GM23338 (cell line): ENCODE results near the gene DGAT2. TPM values are rescaled to one million over a fixed set of nuclear protein-coding genes. Genes with fewer than 3 reads are reported as not detected.

Experiments used
- ATAC-seq: fragments of 200-7000 bp; cut with Tn5 transposase; 3 replicates; pipeline ENCODE4 v1.9.1; 2020
- DNase-seq: peaks from one replicate; pipeline ENCODE4 v3.0.0-alpha.2; 2015; ENCODE audit warnings: low spot score
- H2AFZ ChIP-seq: fragments of 200-600 bp; sonication (generic); 2 replicates; pipeline ENCODE4 v1.8.0; 2016; ENCODE audit warnings: antibody characterized with exemption, mild to moderate bottlenecking, moderate library complexity
- H3F3A ChIP-seq: fragments of 200-600 bp; sonication (generic); replicated peaks from 2 replicates; pipeline ENCODE4 v1.8.0; 2017; ENCODE audit warnings: antibody characterized with exemption, mixed run types, low read depth
- H3K27ac ChIP-seq: fragments of 200-600 bp; sonication (generic); 2 replicates; pipeline ENCODE4 v1.6.1; 2016; ENCODE audit warnings: low read depth
- H3K27me3 ChIP-seq: fragments of 200-600 bp; sonication (generic); 2 replicates; pipeline ENCODE4 v1.8.0; 2016; ENCODE audit warnings: mild to moderate bottlenecking, mixed run types, moderate library complexity; ENCODE audit not compliant: insufficient read depth
- H3K36me3 ChIP-seq: fragments of 200-600 bp; sonication (generic); 2 replicates; pipeline ENCODE4 v1.8.0; 2016; ENCODE audit warnings: mild to moderate bottlenecking; ENCODE audit not compliant: insufficient read depth
- H3K4me1 ChIP-seq: fragments of 200-600 bp; sonication (generic); 2 replicates; pipeline ENCODE4 v1.8.0; 2016; ENCODE audit warnings: mild to moderate bottlenecking, moderate library complexity; ENCODE audit not compliant: insufficient read depth
- H3K4me2 ChIP-seq: fragments of 200-600 bp; sonication (generic); 2 replicates; pipeline ENCODE4 v1.7.1; 2017; ENCODE audit warnings: mixed run types
- H3K4me3 ChIP-seq: fragments of 200-600 bp; sonication (generic); 2 replicates; pipeline ENCODE4 v1.6.1; 2016; ENCODE audit warnings: mixed run types
- H3K79me2 ChIP-seq: fragments of 200-600 bp; sonication (generic); replicated peaks from 2 replicates; pipeline ENCODE4 v1.8.0; 2017; ENCODE audit warnings: mild to moderate bottlenecking; ENCODE audit not compliant: insufficient read depth
- H3K9me2 ChIP-seq: fragments of 200-600 bp; sonication (generic); 2 replicates; pipeline ENCODE4 v1.8.0; 2017; ENCODE audit not compliant: insufficient read depth
- H4K20me1 ChIP-seq: fragments of 200-600 bp; sonication (generic); replicated peaks from 2 replicates; pipeline ENCODE4 v1.8.0; 2017; ENCODE audit warnings: mild to moderate bottlenecking; ENCODE audit not compliant: insufficient read depth
- H3K27ac Mint-ChIP-seq: 2 replicates; pipeline ENCODE4 v1.8.0; 2020; ENCODE audit warnings: inconsistent platforms, mild to moderate bottlenecking, moderate library complexity, mixed read lengths
- H3K27me3 Mint-ChIP-seq: 3 replicates; pipeline ENCODE4 v1.8.0; 2022; ENCODE audit warnings: low read depth, mild to moderate bottlenecking, moderate library complexity, mixed read lengths, inconsistent platforms; ENCODE audit not compliant: insufficient read depth, poor library complexity
- H3K36me3 Mint-ChIP-seq: 3 replicates; pipeline ENCODE4 v1.8.0; 2021; ENCODE audit warnings: low read depth, mild to moderate bottlenecking, inconsistent platforms, moderate library complexity, mixed read lengths
- H3K4me1 Mint-ChIP-seq: 3 replicates; pipeline ENCODE4 v1.8.0; 2020; ENCODE audit warnings: mild to moderate bottlenecking, inconsistent platforms, mixed read lengths
- H3K4me3 Mint-ChIP-seq: 3 replicates; pipeline ENCODE4 v1.8.0; 2021; ENCODE audit warnings: moderate library complexity, mild to moderate bottlenecking, inconsistent platforms, mixed read lengths
- H3K9me3 Mint-ChIP-seq: 3 replicates; pipeline ENCODE4 v1.8.0; 2020; ENCODE audit warnings: moderate library complexity, mild to moderate bottlenecking, inconsistent platforms, mixed read lengths
- CREB1 ChIP-seq: fragments of 250-450 bp; sonication (Bioruptor Pico); IDR thresholded peaks from 2 replicates; pipeline ENCODE4 v1.5.0; 2020; ENCODE audit warnings: low read depth, mild to moderate bottlenecking, moderate library complexity
- CTCF ChIP-seq, 2 experiments: fragments of 200-600 bp in 1 of 2; sonication (generic) in 1 of 2; conservative IDR thresholded peaks; 2 replicates each; pipeline versions ENCODE4 v1.5.1 to v1.6.1; 2016 to 2017; ENCODE audit warnings: antibody characterized with exemption in 2 of 2, low read depth in 2 of 2, mild to moderate bottlenecking in 2 of 2, moderate library complexity in 1 of 2
- EZH2 ChIP-seq: fragments of 200-600 bp; sonication (generic); IDR thresholded peaks from one replicate; pipeline ENCODE4 v1.8.0; 2017; ENCODE audit warnings: antibody characterized with exemption, mild to moderate bottlenecking, low read depth; ENCODE audit not compliant: unreplicated experiment
- EZH2phosphoT487 ChIP-seq: fragments of 200-600 bp; sonication (generic); IDR thresholded peaks from one replicate; pipeline ENCODE4 v1.8.1; 2018; ENCODE audit warnings: antibody characterized with exemption; ENCODE audit not compliant: unreplicated experiment
- JUNB ChIP-seq: IDR thresholded peaks from one replicate; pipeline ENCODE4 v1.6.1; 2016; ENCODE audit warnings: antibody characterized with exemption; ENCODE audit not compliant: unreplicated experiment
- NANOG ChIP-seq: IDR thresholded peaks from 2 replicates; pipeline ENCODE4 v1.6.1; 2016; ENCODE audit warnings: antibody characterized with exemption, borderline replicate concordance
- POLR2AphosphoS5 ChIP-seq: IDR thresholded peaks from 2 replicates; pipeline ENCODE4 v1.6.1; 2016; ENCODE audit warnings: antibody characterized with exemption, low read depth
- REST ChIP-seq: IDR thresholded peaks from one replicate; pipeline ENCODE4 v1.6.1; 2018; ENCODE audit warnings: antibody characterized with exemption; ENCODE audit not compliant: unreplicated experiment
- STAT1 ChIP-seq: IDR thresholded peaks from one replicate; pipeline ENCODE4 v1.6.1; 2016; ENCODE audit warnings: antibody characterized with exemption; ENCODE audit not compliant: unreplicated experiment
- ZNF114 ChIP-seq: fragments of 250-450 bp; sonication (Bioruptor Pico); IDR thresholded peaks from 2 replicates; pipeline ENCODE4 v1.5.0; 2020; ENCODE audit warnings: mild to moderate bottlenecking, moderate library complexity
- ZNF331 ChIP-seq: fragments of 250-450 bp; sonication (Bioruptor Pico); IDR thresholded peaks from 2 replicates; pipeline ENCODE4 v1.5.0; 2020; ENCODE audit warnings: low read depth, mild to moderate bottlenecking, moderate library complexity
- ZNF462 ChIP-seq: fragments of 250-450 bp; sonication (Bioruptor Pico); IDR thresholded peaks from 2 replicates; pipeline ENCODE4 v1.5.0; 2020; ENCODE audit warnings: mild to moderate bottlenecking, moderate library complexity
- polyA plus RNA-seq: library from polyadenylated mRNA; unstranded; fragments of >200 nt; fragmentation: Nextera tagmentation; extraction: Ambion mirVana; gene quantifications from 2 replicates; pipeline ENCODE4 v1.2.1, GENCODE V29; 2016
- total RNA-seq: library from RNA; depleted of rRNA; stranded (reverse); fragments of >200 nt; shearing (Covaris generic); gene quantifications from 2 replicates; pipeline ENCODE4 v1.2.3, GENCODE V29; 2014
- TF ChIP-seq, protein P1 (sequence below): IDR thresholded peaks from 2 replicates; pipeline ENCODE4 v1.6.1; 2016; ENCODE audit warnings: antibody characterized with exemption

The DGAT2 gene
- total and polyA plus RNA-seq, 2 experiments from 2014 or later: 1.9 to 2.6 TPM

DNA sequence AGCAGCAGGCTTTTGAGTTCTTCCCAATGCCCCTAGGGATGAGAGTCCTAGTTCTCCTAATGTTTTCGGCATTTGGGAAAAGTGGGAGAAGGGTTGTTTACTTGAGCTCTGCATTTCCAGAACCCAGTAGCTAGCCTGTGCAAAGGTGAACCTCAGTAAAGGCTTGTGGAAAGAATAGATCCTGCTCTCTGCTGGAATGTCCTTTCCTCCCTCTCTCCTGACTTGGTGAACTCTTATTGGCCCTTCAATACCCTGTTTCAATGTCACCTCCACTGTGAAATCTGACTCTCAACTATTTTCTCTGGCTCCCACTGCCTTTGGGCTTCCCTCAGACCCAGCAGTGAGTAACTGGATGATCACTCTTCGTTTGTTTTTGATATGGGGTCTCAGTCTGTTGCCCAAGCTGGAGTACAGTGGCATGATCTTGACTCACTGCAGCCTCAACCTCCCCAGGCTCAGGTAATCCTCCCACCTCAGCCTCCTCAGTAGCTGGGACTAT is 44.0 kb downstream of the DGAT2 start:
- H3K4me3 ChIP-seq: no peak overlapping the region
- no peaks in the 10 kb centered on the region for H3F3A ChIP-seq
- ATAC-seq (peak; percentile 3), DNase-seq (peak; percentile 66)
- 0 out of 2 replicates have a peak overlapping the region, but pooled peaks have one; percentile 86 for H3K4me2 ChIP-seq
- peaks cover 19% of the 10 kb centered on the region for H3K79me2 ChIP-seq
- TF ChIP-seq, protein P1, sequence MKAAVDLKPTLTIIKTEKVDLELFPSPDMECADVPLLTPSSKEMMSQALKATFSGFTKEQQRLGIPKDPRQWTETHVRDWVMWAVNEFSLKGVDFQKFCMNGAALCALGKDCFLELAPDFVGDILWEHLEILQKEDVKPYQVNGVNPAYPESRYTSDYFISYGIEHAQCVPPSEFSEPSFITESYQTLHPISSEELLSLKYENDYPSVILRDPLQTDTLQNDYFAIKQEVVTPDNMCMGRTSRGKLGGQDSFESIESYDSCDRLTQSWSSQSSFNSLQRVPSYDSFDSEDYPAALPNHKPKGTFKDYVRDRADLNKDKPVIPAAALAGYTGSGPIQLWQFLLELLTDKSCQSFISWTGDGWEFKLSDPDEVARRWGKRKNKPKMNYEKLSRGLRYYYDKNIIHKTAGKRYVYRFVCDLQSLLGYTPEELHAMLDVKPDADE: no peak
- TF ChIP-seq ZNF331 (no peak), CTCF (conservative IDR thresholded peaks at IDR 0.05; ENCODE audit: low read depth in 2 of 2) (no peak), STAT1 (no peak), EZH2phosphoT487 (no peak), JUNB (no peak), NANOG (no peak), CREB1 (CRISPR knock-in tag) (no peak), ZNF114 (CRISPR knock-in tag) (no peak), REST (no peak), EZH2 (no peak), ZNF462 (CRISPR knock-in tag) (no peak), POLR2AphosphoS5 (no peak)
- Mint-ChIP-seq H3K27me3 (peaks cover 2% of the 10 kb centered on the region), H3K9me3 (no peaks in the 10 kb centered on the region), H3K4me3 (no peak overlapping the region; the same call in 2 of the 3 replicates), H3K4me1 (peaks cover 16% of the 10 kb centered on the region), H3K36me3 (no peaks in the 10 kb centered on the region), H3K27ac (no peak overlapping the region)
- H3K27ac ChIP-seq: no peak overlapping the region
- peaks cover 7% of the 10 kb centered on the region; the same call in 1 of the 2 replicates for H3K27me3 ChIP-seq
- no peaks in the 10 kb centered on the region; the same call in 1 of the 2 replicates for H4K20me1 ChIP-seq
- H3K4me1 ChIP-seq: peaks cover 17% of the 10 kb centered on the region
- H2AFZ ChIP-seq: no peak overlapping the region
- no peaks in the 10 kb centered on the region for H3K36me3 ChIP-seq
- H3K9me2 ChIP-seq: no peaks in the 10 kb centered on the region
